Liver (tissue), 9 donors: Measurements from ENCODE around the gene AQP6. TPM values are rescaled to one million over a fixed set of nuclear protein-coding genes. Genes with fewer than 3 reads are reported as not detected.
A peak's percentile ranks its signal among the peaks of the same experiment; 100 is the strongest.
"Not testable (repeated sequence)": the region's sequence is repeated elsewhere in the genome, so short reads cannot be mapped to it uniquely, and the experiment has no call there.

ENCODE experiments used
- DNase-seq: peaks from one replicate; pipeline ENCODE4 v3.0.0-alpha.2; 2017; ENCODE audit warnings: low spot score
- H3K27ac ChIP-seq, 2 donors: one replicate each; pipeline ENCODE4 v1.7.0; 2013; ENCODE audit warnings: inconsistent platforms in 2 of 2, low read length in 2 of 2, control low read depth in 1 of 2, low read depth in 1 of 2, mild to moderate bottlenecking in 1 of 2
- H3K27me3 ChIP-seq, 4 donors: one replicate each; pipeline versions ENCODE4 v1.6.1 to v1.7.0; 2013; ENCODE audit warnings: low read length in 3 of 4, inconsistent platforms in 1 of 4, mild to moderate bottlenecking in 1 of 4, moderate library complexity in 1 of 4; ENCODE audit not compliant: control insufficient read depth in 4 of 4, insufficient read depth in 4 of 4
- H3K36me3 ChIP-seq, 4 donors: one replicate each; pipeline versions ENCODE4 v1.6.1 to v1.7.0; 2013; ENCODE audit warnings: low read length in 3 of 4, mild to moderate bottlenecking in 3 of 4, low read depth in 1 of 4, moderate library complexity in 1 of 4; ENCODE audit not compliant: control insufficient read depth in 4 of 4, insufficient read depth in 3 of 4
- H3K4me1 ChIP-seq, 4 donors: one replicate each; pipeline versions ENCODE4 v1.6.1 to v1.7.0; 2013; ENCODE audit warnings: low read length in 3 of 4, mild to moderate bottlenecking in 3 of 4, moderate library complexity in 1 of 4; ENCODE audit not compliant: control insufficient read depth in 4 of 4, insufficient read depth in 4 of 4
- H3K4me3 ChIP-seq, 3 donors: one replicate each; pipeline versions ENCODE4 v1.6.1 to v1.7.0; 2013; ENCODE audit warnings: low read length in 3 of 3, control low read depth in 1 of 3, low read depth in 1 of 3, mild to moderate bottlenecking in 1 of 3
- H3K9ac ChIP-seq, 2 donors: one replicate each; pipeline ENCODE4 v1.7.0; 2013; ENCODE audit warnings: low read length in 2 of 2, mild to moderate bottlenecking in 2 of 2, moderate library complexity in 2 of 2, control low read depth in 1 of 2, low read depth in 1 of 2
- H3K9me3 ChIP-seq, 4 donors: one replicate each; pipeline versions ENCODE4 v1.6.1 to v1.7.0; 2013; ENCODE audit warnings: low read length in 3 of 4; ENCODE audit not compliant: control insufficient read depth in 4 of 4
- ATF3 ChIP-seq: IDR thresholded peaks from 2 replicates; pipeline ENCODE4 v1.6.1; 2016; ENCODE audit warnings: antibody characterized with exemption
- EGR1 ChIP-seq, 2 donors: IDR thresholded peaks; 2 replicates each; pipeline ENCODE4 v1.6.1; 2016 to 2018; ENCODE audit warnings: antibody characterized with exemption in 2 of 2, low read depth in 2 of 2
- FOXA1 ChIP-seq: IDR thresholded peaks from 2 replicates; pipeline ENCODE4 v1.6.1; 2016; ENCODE audit warnings: antibody characterized with exemption
- FOXA2 ChIP-seq: IDR thresholded peaks from 2 replicates; pipeline ENCODE4 v1.6.1; 2016; ENCODE audit warnings: antibody characterized with exemption
- GABPA ChIP-seq, 2 donors: IDR thresholded peaks in 1 of 2; conservative IDR thresholded peaks in 1 of 2; 2 replicates each; pipeline ENCODE4 v1.6.1; 2016; ENCODE audit warnings: antibody characterized with exemption in 2 of 2, mild to moderate bottlenecking in 1 of 2, moderate library complexity in 1 of 2
- HNF4A ChIP-seq, 2 donors: conservative IDR thresholded peaks; 2 replicates each; pipeline ENCODE4 v1.6.1; 2016; ENCODE audit warnings: antibody characterized with exemption in 2 of 2, mild to moderate bottlenecking in 2 of 2
- HNF4G ChIP-seq: IDR thresholded peaks from 2 replicates; pipeline ENCODE4 v1.6.1; 2016; ENCODE audit warnings: antibody characterized with exemption
- JUND ChIP-seq, 2 donors: IDR thresholded peaks; 2 replicates each; pipeline ENCODE4 v1.6.1; 2016; ENCODE audit warnings: antibody characterized with exemption in 2 of 2
- MAX ChIP-seq: IDR thresholded peaks from 2 replicates; pipeline ENCODE4 v1.6.1; 2016; ENCODE audit warnings: antibody characterized with exemption
- NR2F2 ChIP-seq: IDR thresholded peaks from 2 replicates; pipeline ENCODE4 v1.6.1; 2016; ENCODE audit warnings: antibody characterized with exemption
- RAD21 ChIP-seq, 2 donors: IDR thresholded peaks; 2 replicates each; pipeline ENCODE4 v1.6.1; 2016; ENCODE audit warnings: antibody characterized with exemption in 2 of 2, mild to moderate bottlenecking in 2 of 2
- REST ChIP-seq: IDR thresholded peaks from 2 replicates; pipeline ENCODE4 v1.6.1; 2016; ENCODE audit warnings: antibody characterized with exemption, mild to moderate bottlenecking
- RXRA ChIP-seq, 2 donors: IDR thresholded peaks; 2 replicates each; pipeline ENCODE4 v1.6.1; 2017 to 2018; ENCODE audit warnings: antibody characterized with exemption in 2 of 2, mild to moderate bottlenecking in 1 of 2
- SP1 ChIP-seq: IDR thresholded peaks from 2 replicates; pipeline ENCODE4 v1.6.1; 2018; ENCODE audit warnings: antibody characterized with exemption, mild to moderate bottlenecking
- TAF1 ChIP-seq: conservative IDR thresholded peaks from 2 replicates; pipeline ENCODE4 v1.6.1; 2016; ENCODE audit warnings: antibody characterized with exemption, mild to moderate bottlenecking
- YY1 ChIP-seq: IDR thresholded peaks from 2 replicates; pipeline ENCODE4 v1.6.1; 2016; ENCODE audit warnings: antibody characterized with exemption, mild to moderate bottlenecking
- ZBTB33 ChIP-seq: IDR thresholded peaks from 2 replicates; pipeline ENCODE4 v1.6.1; 2016; ENCODE audit warnings: antibody characterized with exemption
- WGBS: extraction: QIAGEN DNeasy Blood & Tissue Kit; methylation state at CpG from one replicate; pipeline ENCODE4 v1.1.7; 2013; 5-methylcytosine and 5-hydroxymethylcytosine counted together
- polyA plus RNA-seq, 2 donors: library from polyadenylated mRNA; stranded (reverse) in 1 of 2; unstranded in 1 of 2; fragments of 200-250 nt in 1 of 2; fragments of >200 nt in 1 of 2; fragmentation: Nextera tagmentation in 1 of 2; extraction: Ambion mirVana in 1 of 2; gene quantifications; one replicate each; pipeline versions ENCODE4 v1.2.1 to v1.2.3, GENCODE V29; 2013 to 2015
- total RNA-seq, 2 donors: library from RNA; depleted of rRNA; stranded (reverse); fragments of >200 nt; gene quantifications; one replicate each; pipeline ENCODE4 v1.2.3, GENCODE V29; 2014
- donor health status: healthy.
- donor health status: healthy.
- donor health status: healthy.
- donor health status: healthy.
- donor health status: healthy.

Gene AQP6
- total and polyA plus RNA-seq, 4 donors = 0.05 to 0.11 TPM; not detected in 2

- Histone ChIP-seq H3K4me3 (no peak overlapping the region), H3K27me3 (no peaks in the 10 kb centered on the region), H3K27ac (no peak overlapping the region), H3K4me1 (peaks cover 0 to 5% (median 0%) of the 10 kb centered on the region in 4 donors), H3K9ac (no peak overlapping the region), H3K36me3 (no peaks in the 10 kb centered on the region), H3K9me3 (no peaks in the 10 kb centered on the region)
- TF ChIP-seq SP1 (peak; percentile 67), JUND (IDR thresholded peaks at IDR 0.05) (peak; percentile 16 to 38), RXRA (IDR thresholded peaks at IDR 0.05) (peak; percentile 16 to 45), HNF4A (conservative IDR thresholded peaks at IDR 0.05) (peak; percentile 64), HNF4G (no peak)
- no peak for DNase-seq
- WGBS = 71% methylated on average over 4 of the region's 4 CpGs
Measured at GRCh38 chr12:49987625-49988303, 15.0 kb downstream of the AQP6 start.

GRCh38 chr12:49989400-49989799 is 16.7 kb downstream of the AQP6 start:
- H3K4me1 ChIP-seq, H3K27ac ChIP-seq, H3K9me3 ChIP-seq, H3K4me3 ChIP-seq, H3K27me3 ChIP-seq, DNase-seq, H3K9ac ChIP-seq, H3K36me3 ChIP-seq: not testable (repeated sequence)
- WGBS = 46% methylated on average over 2 of the region's 2 CpGs
- peak; percentile 38 to 58 for TF ChIP-seq RXRA (IDR thresholded peaks at IDR 0.05)

GRCh38 chr12:49990273-49990672 is 17.5 kb downstream of the AQP6 start:
- no peaks in the 10 kb centered on the region for H3K27me3 ChIP-seq
- DNase-seq = no peak
- H3K27ac ChIP-seq = no peak overlapping the region
- H3K4me3 ChIP-seq = no peak overlapping the region
- 90% methylated on average over 4 of the region's 4 CpGs for WGBS
- TF ChIP-seq EGR1 (IDR thresholded peaks at IDR 0.05; ENCODE audit: low read depth in 2 of 2) (no peak), ATF3 (no peak), JUND (IDR thresholded peaks at IDR 0.05) (no peak), ZBTB33 (no peak), SP1 (no peak), TAF1 (no peak), NR2F2 (no peak), YY1 (no peak), GABPA (IDR thresholded peaks at IDR 0.05 in 1 of 2, conservative IDR thresholded peaks at IDR 0.05 in 1 of 2) (no peak), MAX (no peak), HNF4G (no peak), FOXA1 (no peak), RXRA (IDR thresholded peaks at IDR 0.05) (no peak), FOXA2 (no peak), RAD21 (IDR thresholded peaks at IDR 0.05) (no peak), REST (no peak)
- peaks cover 0 to 3% (median 0%) of the 10 kb centered on the region in 4 donors for H3K36me3 ChIP-seq
- H3K9me3 ChIP-seq = no peaks in the 10 kb centered on the region
- no peak overlapping the region for H3K9ac ChIP-seq
- peaks cover 0 to 5% (median 0%) of the 10 kb centered on the region in 4 donors for H3K4me1 ChIP-seq
